Astrocyte of the cerebellum (primary cell): ENCODE data around the gene ARHGAP9.
"Not testable (repeated sequence)": the region's sequence is repeated elsewhere in the genome, so short reads cannot be mapped to it uniquely, and the experiment has no call there.

Experiments
- DNase-seq: peaks from one replicate; pipeline ENCODE4 v3.0.0-alpha.2; 2011; ENCODE audit warnings: low read depth
- H3K4me3 ChIP-seq: 2 replicates; pipeline ENCODE4 v1.5.1; 2011; ENCODE audit warnings: mild to moderate bottlenecking, low read depth, low read length, moderate library complexity
- in situ Hi-C: cut with HindIII; loops from 2 replicates; pipeline ENCODE4 v1.10.0; 2017; ENCODE audit warnings: low sequenced_read_pairs
- TF ChIP-seq, protein P1 (sequence below): IDR thresholded peaks from 2 replicates; pipeline ENCODE4 v1.5.1; 2012; ENCODE audit warnings: low read length, low read depth, moderate library complexity, mild to moderate bottlenecking; ENCODE audit errors: missing control alignments

The ARHGAP9 gene

DNA sequence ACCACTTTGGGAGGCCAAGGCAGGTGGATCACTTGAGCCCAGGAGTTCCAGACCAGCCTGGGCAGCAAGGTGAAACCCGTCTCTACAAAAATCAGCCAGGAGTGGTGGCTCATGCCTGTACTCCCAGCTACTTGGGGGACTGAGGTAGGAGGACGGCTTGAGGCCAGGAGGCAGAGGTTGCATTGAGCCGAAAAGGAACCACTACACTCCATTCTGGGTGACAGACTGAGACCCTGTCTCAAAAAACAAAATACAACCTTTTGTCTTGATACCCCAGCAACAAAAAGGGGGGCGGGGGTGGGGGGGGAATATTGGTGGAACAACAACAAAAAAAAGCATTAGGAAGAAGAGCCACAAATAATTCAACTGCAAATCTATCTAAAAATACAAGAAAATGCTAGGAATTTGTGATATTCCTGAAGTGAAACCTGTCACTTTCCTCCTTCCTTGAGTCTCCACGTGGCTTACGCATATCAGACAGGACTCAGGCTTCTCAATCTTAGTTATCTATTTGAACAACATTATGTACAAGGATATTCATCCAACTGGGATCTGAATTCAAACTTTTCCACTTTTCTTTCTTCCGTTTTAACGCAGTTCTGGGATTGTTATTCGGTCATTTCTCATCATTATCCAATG is 50.1 kb downstream of the ARHGAP9 start:
- in situ Hi-C loops: no loop called here
- TF ChIP-seq, protein P1, sequence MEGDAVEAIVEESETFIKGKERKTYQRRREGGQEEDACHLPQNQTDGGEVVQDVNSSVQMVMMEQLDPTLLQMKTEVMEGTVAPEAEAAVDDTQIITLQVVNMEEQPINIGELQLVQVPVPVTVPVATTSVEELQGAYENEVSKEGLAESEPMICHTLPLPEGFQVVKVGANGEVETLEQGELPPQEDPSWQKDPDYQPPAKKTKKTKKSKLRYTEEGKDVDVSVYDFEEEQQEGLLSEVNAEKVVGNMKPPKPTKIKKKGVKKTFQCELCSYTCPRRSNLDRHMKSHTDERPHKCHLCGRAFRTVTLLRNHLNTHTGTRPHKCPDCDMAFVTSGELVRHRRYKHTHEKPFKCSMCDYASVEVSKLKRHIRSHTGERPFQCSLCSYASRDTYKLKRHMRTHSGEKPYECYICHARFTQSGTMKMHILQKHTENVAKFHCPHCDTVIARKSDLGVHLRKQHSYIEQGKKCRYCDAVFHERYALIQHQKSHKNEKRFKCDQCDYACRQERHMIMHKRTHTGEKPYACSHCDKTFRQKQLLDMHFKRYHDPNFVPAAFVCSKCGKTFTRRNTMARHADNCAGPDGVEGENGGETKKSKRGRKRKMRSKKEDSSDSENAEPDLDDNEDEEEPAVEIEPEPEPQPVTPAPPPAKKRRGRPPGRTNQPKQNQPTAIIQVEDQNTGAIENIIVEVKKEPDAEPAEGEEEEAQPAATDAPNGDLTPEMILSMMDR: no peak
- H3K4me3 ChIP-seq: peak overlapping the region; percentile 54
- no peak for DNase-seq

DNA sequence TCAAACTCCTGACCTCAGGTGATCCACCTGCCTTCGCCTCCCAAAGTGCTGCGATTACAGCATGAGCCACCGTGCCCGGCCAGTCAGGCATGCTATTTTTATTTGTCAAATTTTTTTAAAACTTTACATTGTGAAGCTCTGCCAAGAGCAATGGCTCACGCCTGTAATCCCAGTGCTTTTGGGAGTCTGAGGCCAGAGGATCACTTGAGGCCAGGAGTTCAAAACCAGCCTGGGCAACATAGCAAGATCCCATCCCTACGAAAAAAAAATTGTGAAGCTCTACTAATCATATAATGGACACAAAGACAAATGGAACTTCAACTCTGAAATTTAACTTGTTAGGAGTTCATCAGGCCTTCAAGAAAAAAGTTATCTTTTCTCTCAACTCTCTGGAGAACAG is 50.7 kb downstream of the ARHGAP9 start:
- TF ChIP-seq, protein P1: no peak
- in situ Hi-C loops: no loop called here
- H3K4me3 ChIP-seq: no peak overlapping the region
- no peak for DNase-seq

DNA sequence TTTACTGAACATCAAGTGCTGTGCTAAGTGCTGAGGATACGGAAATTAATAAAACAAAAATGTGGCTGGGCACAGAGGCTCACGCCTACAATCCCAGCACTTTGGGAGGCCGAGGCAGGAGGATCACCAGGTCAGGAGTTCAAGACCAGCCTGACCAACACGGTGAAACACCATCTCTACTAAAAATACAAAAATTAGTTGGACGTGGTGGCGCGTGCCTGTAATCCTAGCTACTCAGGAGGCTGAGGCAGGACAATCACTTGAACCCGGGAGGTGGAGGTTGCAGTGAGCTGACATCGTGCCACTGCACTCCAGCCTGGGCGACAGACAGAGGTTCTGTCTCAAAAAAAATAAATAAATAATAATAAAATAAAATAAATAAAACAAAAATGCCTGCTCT is 52.7 kb downstream of the ARHGAP9 start:
- DNase-seq, H3K4me3 ChIP-seq, in situ Hi-C loops: not testable (repeated sequence)
